Tibial artery (tissue), 4 donors: ENCODE results near the gene GET4.

Source experiments
- DNase-seq, 2 donors: peaks; one replicate each; pipeline ENCODE4 v3.0.0-alpha.2; 2019
- H3K27ac ChIP-seq, 2 donors: fragments of 200-600 bp; sonication (generic) in 1 of 2; 1 replicate in 1 of 2; 2 replicates in 1 of 2; pipeline ENCODE4 v1.5.1; 2018 to 2019; ENCODE audit warnings: mild to moderate bottlenecking in 1 of 2
- H3K27me3 ChIP-seq, 2 donors: fragments of 200-600 bp; sonication (generic) in 1 of 2; one replicate each; pipeline versions ENCODE4 v1.5.1 to v1.6.0; 2016 to 2019
- H3K36me3 ChIP-seq, 3 donors: fragments of 200-600 bp; sonication (generic) in 2 of 3; one replicate each; pipeline ENCODE4 v1.5.1; 2016 to 2019; ENCODE audit warnings: mild to moderate bottlenecking in 2 of 3
- H3K4me1 ChIP-seq, 4 donors: fragments of 200-600 bp; sonication (generic) in 2 of 4; 1 replicate in 3 of 4; 2 replicates in 1 of 4; pipeline ENCODE4 v1.5.1; 2016 to 2019
- H3K4me3 ChIP-seq, 2 donors: fragments of 200-600 bp; sonication (generic) in 1 of 2; 1 replicate in 1 of 2; 2 replicates in 1 of 2; pipeline ENCODE4 v1.5.1; 2018 to 2019; ENCODE audit warnings: mild to moderate bottlenecking in 2 of 2
- H3K9me3 ChIP-seq, 3 donors: fragments of 200-600 bp; sonication (generic) in 1 of 3; one replicate each; pipeline ENCODE4 v1.5.1; 2016 to 2019
- CTCF ChIP-seq, 2 experiments: fragments of 200-600 bp in 1 of 2; fragments of 450-650 bp in 1 of 2; IDR thresholded peaks; one replicate each; pipeline ENCODE4 v1.5.1; 2017 to 2019; ENCODE audit warnings: antibody characterized with exemption in 2 of 2, mild to moderate bottlenecking in 1 of 2, moderate library complexity in 1 of 2
- intact Hi-C: fragments of 100-400 bp; cut with DNase I; formaldehyde crosslinking; loops from one replicate; pipeline ENCODE4 v1.15.0; 2023; ENCODE audit warnings: low total_unique reads

The GET4 gene

DNA sequence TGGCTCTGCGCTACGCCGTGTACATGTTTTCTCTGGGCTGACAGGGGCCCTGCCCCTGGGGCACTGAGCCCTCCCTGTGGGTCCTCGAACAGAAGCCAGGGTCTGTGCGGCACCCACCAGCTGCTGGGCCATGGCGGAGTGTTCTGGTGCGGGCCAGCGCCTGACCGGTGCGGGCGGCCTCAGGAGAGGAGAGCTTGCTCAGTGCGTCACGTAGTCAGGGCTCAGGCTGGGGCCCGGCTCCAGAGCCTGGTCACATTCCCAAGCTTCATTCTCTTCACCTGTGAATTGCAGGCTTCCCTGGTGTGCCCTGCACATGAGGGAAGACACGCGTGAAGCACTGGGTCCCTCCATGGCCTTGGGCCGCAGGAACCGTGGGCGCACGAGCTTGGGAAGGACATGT lies 15.5 kb downstream of the GET4 start:
- H3K4me1 ChIP-seq = no peaks in the 10 kb centered on the region
- no peaks in the 10 kb centered on the region for H3K27me3 ChIP-seq
- no peak for DNase-seq
- no peak for TF ChIP-seq CTCF (IDR thresholded peaks at IDR 0.05)
- H3K27ac ChIP-seq = no peak overlapping the region
- intact Hi-C loops = no loop called here
- no peak overlapping the region for H3K4me3 ChIP-seq
- H3K36me3 ChIP-seq = peaks cover 70 to 94% (median 93%) of the 10 kb centered on the region in 3 donors
- no peaks in the 10 kb centered on the region for H3K9me3 ChIP-seq

DNA sequence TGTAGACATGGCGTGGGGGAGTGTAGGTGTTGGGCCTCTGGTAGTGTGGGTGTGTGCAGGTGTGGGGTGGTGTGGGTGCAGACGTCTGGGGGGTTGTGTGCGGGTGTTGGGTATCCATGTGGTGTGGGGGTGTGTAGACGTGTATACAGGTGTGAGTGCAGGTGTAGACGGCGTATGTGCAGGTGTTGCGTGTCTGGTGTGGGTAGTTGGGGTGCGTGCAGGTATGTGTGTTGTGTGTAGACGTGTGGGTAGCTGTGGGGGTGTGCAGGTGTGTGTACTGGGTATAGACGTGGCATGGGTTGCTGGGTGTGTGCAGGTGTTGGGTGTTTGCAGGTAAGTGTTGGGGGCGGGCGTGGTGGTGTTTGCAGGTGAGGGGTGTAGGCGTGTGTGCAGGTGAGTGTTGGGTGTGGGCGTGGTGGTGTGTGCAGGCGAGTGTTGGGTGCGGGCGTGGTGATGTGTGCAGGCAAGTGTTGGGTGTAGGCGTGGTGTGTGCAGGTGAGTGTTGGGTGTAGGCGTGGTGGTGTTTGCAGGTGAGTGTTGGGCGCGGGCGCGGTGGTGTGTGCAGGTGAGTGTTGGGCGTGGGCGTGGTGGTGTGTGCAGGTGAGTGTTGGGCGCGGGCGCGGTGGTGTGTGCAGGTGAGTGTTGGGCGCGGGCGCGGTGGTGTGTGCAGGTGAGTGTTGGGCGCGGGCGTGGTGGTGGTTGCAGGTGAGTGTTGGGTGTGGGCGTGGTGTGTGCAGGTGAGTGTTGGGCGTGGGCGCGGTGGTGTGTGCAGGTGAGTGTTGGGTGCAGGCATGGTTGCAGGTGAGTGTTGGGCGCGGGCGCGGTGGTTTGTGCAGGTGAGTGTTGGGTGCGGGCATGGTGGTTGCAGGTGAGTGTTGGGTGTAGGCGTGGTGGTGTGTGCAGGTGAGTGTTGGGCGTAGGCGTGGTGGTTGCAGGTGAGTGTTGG lies 16.6 kb downstream of the GET4 start:
- Histone ChIP-seq H3K9me3 (no peaks in the 10 kb centered on the region), H3K36me3 (peaks cover 58 to 94% (median 93%) of the 10 kb centered on the region in 3 donors), H3K4me3 (no peak overlapping the region), H3K27me3 (no peaks in the 10 kb centered on the region), H3K27ac (no peak overlapping the region), H3K4me1 (peaks cover 0 to 4% (median 0%) of the 10 kb centered on the region in 4 donors)
- no peak for DNase-seq
- intact Hi-C loops = no loop called here
- TF ChIP-seq CTCF (IDR thresholded peaks at IDR 0.05) = no peak

GRCh38 chr7:893686-894085 lies 17.3 kb downstream of the GET4 start:
- TF ChIP-seq CTCF (IDR thresholded peaks at IDR 0.05) = no peak
- H3K4me3 ChIP-seq = no peak overlapping the region
- H3K27ac ChIP-seq = no peak overlapping the region
- H3K9me3 ChIP-seq = no peaks in the 10 kb centered on the region
- peaks cover 0 to 4% (median 0%) of the 10 kb centered on the region in 4 donors for H3K4me1 ChIP-seq
- intact Hi-C loops = no loop called here
- peaks cover 52 to 94% (median 93%) of the 10 kb centered on the region in 3 donors for H3K36me3 ChIP-seq
- DNase-seq = no peak
- no peaks in the 10 kb centered on the region for H3K27me3 ChIP-seq

- H3K27me3 ChIP-seq = no peaks in the 10 kb centered on the region
- peaks cover 0 to 4% (median 0%) of the 10 kb centered on the region in 4 donors for H3K4me1 ChIP-seq
- intact Hi-C loops = no loop called here
- H3K36me3 ChIP-seq = peaks cover 50 to 94% (median 89%) of the 10 kb centered on the region in 3 donors
- DNase-seq = no peak
- no peak for TF ChIP-seq CTCF (IDR thresholded peaks at IDR 0.05)
- H3K27ac ChIP-seq = no peak overlapping the region
- H3K9me3 ChIP-seq = no peaks in the 10 kb centered on the region
- no peak overlapping the region for H3K4me3 ChIP-seq
Observed at GRCh38 chr7:894164-894867, 18.0 kb downstream of the GET4 start.

DNA sequence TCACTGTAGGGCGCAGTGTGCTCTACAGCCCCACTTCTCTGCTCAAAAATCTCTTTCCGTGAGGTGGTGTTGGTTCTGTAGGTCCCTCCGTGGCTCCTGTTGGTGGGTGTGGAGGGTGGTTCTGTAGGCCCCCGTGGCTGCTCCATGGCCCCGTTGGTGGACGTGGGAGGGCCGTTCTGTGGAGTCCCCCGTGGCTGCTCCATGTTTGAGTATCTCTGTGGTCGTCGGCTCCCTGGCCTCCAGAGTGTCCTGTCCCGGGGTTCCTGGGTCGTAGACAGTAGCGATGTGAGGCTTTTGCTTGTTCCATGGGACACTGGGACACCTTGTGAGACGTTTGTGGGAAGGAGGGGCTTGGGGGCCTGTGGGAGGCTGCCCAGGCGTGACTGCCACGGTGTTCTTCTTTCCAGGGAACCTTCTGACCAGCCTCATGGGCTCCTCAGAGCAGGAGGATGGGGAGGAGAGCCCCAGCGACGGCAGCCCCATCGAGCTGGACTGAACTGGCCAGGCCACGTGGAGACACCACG lies 18.6 kb downstream of the GET4 start:
- peaks cover 50 to 95% (median 86%) of the 10 kb centered on the region in 3 donors for H3K36me3 ChIP-seq
- no peak overlapping the region for H3K4me3 ChIP-seq
- H3K27me3 ChIP-seq = no peaks in the 10 kb centered on the region
- intact Hi-C loops = no loop called here
- no peak overlapping the region for H3K27ac ChIP-seq
- peaks cover 0 to 4% (median 0%) of the 10 kb centered on the region in 4 donors for H3K4me1 ChIP-seq
- no peak for DNase-seq
- no peaks in the 10 kb centered on the region for H3K9me3 ChIP-seq
- TF ChIP-seq CTCF (IDR thresholded peaks at IDR 0.05) = no peak
